IMR-90 (cell line): Measurements from ENCODE around the gene PRSS12. TPM values are rescaled to one million over a fixed set of nuclear protein-coding genes. Genes with fewer than 3 reads are reported as not detected.
"Not testable (repeated sequence)": the region's sequence is repeated elsewhere in the genome, so short reads cannot be mapped to it uniquely, and the experiment has no call there.

ENCODE experiments used
- ATAC-seq: fragments of 200-7000 bp; cut with Tn5 transposase; 2 replicates; pipeline ENCODE4 v1.9.1; 2020; ENCODE audit warnings: low read depth, mild to moderate bottlenecking, moderate library complexity
- BruUV-seq: library from RNA; stranded (reverse); fragments of 400-500 nt; replicated peaks from 2 replicates; lab custom pipeline; 2021; lab: Mats Ljungman, UMichigan
- CTCF ChIA-PET: fragments of 300-600 bp; formaldehyde crosslinking; extraction: SDS; loops from one replicate; lab custom pipeline; 2021; ENCODE audit warnings: antibody characterized with exemption; lab: Yijun Ruan, JAX
- POLR2A ChIA-PET: fragments of 300-600 bp; sonication (Branson Sonifier 250); formaldehyde crosslinking; loops from one replicate; lab custom pipeline; 2022; ENCODE audit warnings: antibody characterized with exemption; ENCODE audit not compliant: unreplicated experiment; lab: Charles Lee
- DNase-seq: peaks from one replicate; pipeline ENCODE4 v3.0.0; 2013
- H2AFZ ChIP-seq: replicated peaks from 2 replicates; pipeline ENCODE3; 2013; ENCODE audit warnings: low read length, mild to moderate bottlenecking; ENCODE audit not compliant: poor library complexity
- H2AK5ac ChIP-seq: 2 replicates; pipeline ENCODE4 v1.6.1; 2013; ENCODE audit warnings: low read depth, low read length, inconsistent platforms
- H2AK9ac ChIP-seq: replicated peaks from 2 replicates; pipeline ENCODE3; 2013; ENCODE audit warnings: mild to moderate bottlenecking, low read depth, low read length, moderate library complexity; ENCODE audit not compliant: poor library complexity
- H2BK120ac ChIP-seq: 2 replicates; pipeline ENCODE4 v1.6.1; 2013; ENCODE audit warnings: low read depth, low read length, inconsistent platforms
- H2BK15ac ChIP-seq: 3 replicates; pipeline ENCODE4 v1.6.1; 2013; ENCODE audit warnings: low read depth, low read length, inconsistent platforms
- H2BK20ac ChIP-seq: 2 replicates; pipeline ENCODE4 v1.6.1; 2013; ENCODE audit warnings: low read depth, mild to moderate bottlenecking, inconsistent platforms, low read length, moderate library complexity
- H2BK5ac ChIP-seq: 2 replicates; pipeline ENCODE4 v1.6.1; 2013; ENCODE audit warnings: mild to moderate bottlenecking, low read depth, low read length, inconsistent platforms; ENCODE audit not compliant: poor library complexity, severe bottlenecking
- H3K14ac ChIP-seq: replicated peaks from 2 replicates; pipeline ENCODE4 v1.6.1; 2013; ENCODE audit warnings: low read depth, low read length, inconsistent platforms
- H3K18ac ChIP-seq: 2 replicates; pipeline ENCODE4 v1.6.1; 2013; ENCODE audit warnings: low read depth, low read length, control low read depth
- H3K23ac ChIP-seq: 2 replicates; pipeline ENCODE4 v1.6.1; 2013; ENCODE audit warnings: low read depth, low read length, inconsistent platforms
- H3K27ac ChIP-seq: 2 replicates; pipeline ENCODE4 v1.5.1; 2013; ENCODE audit warnings: mild to moderate bottlenecking, control low read depth, low read length; ENCODE audit not compliant: insufficient read depth
- H3K27me3 ChIP-seq: 2 replicates; pipeline ENCODE4 v1.6.1; 2013; ENCODE audit warnings: low read length; ENCODE audit not compliant: control insufficient read depth, insufficient read depth
- H3K36me3 ChIP-seq: 2 replicates; pipeline ENCODE4 v1.6.1; 2013; ENCODE audit warnings: low read length, mixed read lengths; ENCODE audit not compliant: control insufficient read depth, insufficient read depth
- H3K4ac ChIP-seq: 2 replicates; pipeline ENCODE4 v1.6.1; 2013; ENCODE audit warnings: low read depth, low read length, inconsistent platforms
- H3K4me1 ChIP-seq: 2 replicates; pipeline ENCODE4 v1.6.1; 2013; ENCODE audit warnings: low read length, mixed read lengths; ENCODE audit not compliant: control insufficient read depth, insufficient read depth
- H3K4me2 ChIP-seq: 2 replicates; pipeline ENCODE4 v1.6.1; 2013; ENCODE audit warnings: low read depth, mild to moderate bottlenecking, control low read depth, low read length, moderate library complexity
- H3K4me3 ChIP-seq: 2 replicates; pipeline ENCODE4 v1.5.1; 2013; ENCODE audit warnings: low read depth, mild to moderate bottlenecking, control low read depth, low read length, moderate library complexity; ENCODE audit not compliant: insufficient read depth
- H3K56ac ChIP-seq: 2 replicates; pipeline ENCODE4 v1.6.1; 2013; ENCODE audit warnings: low read length, inconsistent platforms; ENCODE audit not compliant: insufficient read depth; ENCODE audit errors: extremely low read depth
- H3K79me1 ChIP-seq, 2 experiments: 2 replicates each; pipeline ENCODE4 v1.6.1; 2013; ENCODE audit warnings: low read length in 2 of 2, inconsistent platforms in 1 of 2, low read depth in 1 of 2
- H3K9ac ChIP-seq: 2 replicates; pipeline ENCODE4 v1.6.1; 2013; ENCODE audit warnings: low read depth, low read length, control low read depth
- H3K9me1 ChIP-seq: 2 replicates; pipeline ENCODE4 v1.6.1; 2013; ENCODE audit warnings: low read length, inconsistent platforms; ENCODE audit not compliant: insufficient read depth
- H3K9me3 ChIP-seq: 2 replicates; pipeline ENCODE4 v1.6.1; 2013; ENCODE audit warnings: low read length; ENCODE audit not compliant: control insufficient read depth, insufficient read depth
- H4K20me1 ChIP-seq: 2 replicates; pipeline ENCODE4 v1.6.1; 2013; ENCODE audit warnings: low read length, inconsistent platforms; ENCODE audit not compliant: insufficient read depth
- H4K5ac ChIP-seq: 2 replicates; pipeline ENCODE4 v1.6.1; 2013; ENCODE audit warnings: mild to moderate bottlenecking, low read depth, low read length, control low read depth
- H4K8ac ChIP-seq, 2 experiments: 2 replicates each; pipeline ENCODE4 v1.6.1; 2013; ENCODE audit warnings: low read depth in 2 of 2, low read length in 2 of 2, control low read depth in 1 of 2, inconsistent platforms in 1 of 2
- H4K91ac ChIP-seq: 2 replicates; pipeline ENCODE4 v1.6.1; 2013; ENCODE audit warnings: low read depth, low read length, inconsistent platforms; ENCODE audit not compliant: insufficient read depth
- CEBPB ChIP-seq: IDR thresholded peaks from 2 replicates; pipeline ENCODE4 v1.6.1; 2012; ENCODE audit warnings: low read depth, low read length, improper control_type of control experiment
- MAFK ChIP-seq: IDR thresholded peaks from 2 replicates; pipeline ENCODE4 v1.6.1; 2012; ENCODE audit warnings: low read depth, low read length, improper control_type of control experiment
- RAD21 ChIP-seq: IDR thresholded peaks from 2 replicates; pipeline ENCODE4 v1.6.1; 2012; ENCODE audit warnings: low read length, improper control_type of control experiment
- SMC3 ChIP-seq: fragments of 150-350 bp; IDR thresholded peaks from 2 replicates; pipeline ENCODE4 v1.6.1; 2016; ENCODE audit warnings: low read depth, mild to moderate bottlenecking, antibody characterized with exemption, low read length, moderate library complexity
- WGBS, 2 experiments: methylation state at CpG; one replicate each; pipeline versions ENCODE4 v1.1.5 to v1.1.7; 2013; ENCODE audit warnings: missing lambda C conversion rate in 2 of 2; ENCODE audit not compliant: insufficient read length in 1 of 2; ENCODE audit errors: extremely low coverage in 2 of 2; 5-methylcytosine and 5-hydroxymethylcytosine counted together
- dilution Hi-C: fragments of 300-500 bp; cut with HindIII; formaldehyde crosslinking; loops from one replicate; pipeline ENCODE4 v1.14.3; 2018; ENCODE audit warnings: low sequenced_read_pairs; ENCODE audit not compliant: unreplicated experiment
- in situ Hi-C: fragments of 300-500 bp; cut with MboI; formaldehyde crosslinking; loops from 3 replicates; pipeline ENCODE4 v1.14.3; 2019; ENCODE audit warnings: low sequenced_read_pairs, inconsistent platforms, mixed read lengths
- intact Hi-C: fragments of 100-400 bp; cut with micrococcal nuclease; formaldehyde crosslinking; loops from 2 replicates; pipeline ENCODE4 v1.10.0; 2022
- polyA plus RNA-seq, 3 experiments: library from polyadenylated mRNA; depleted of rRNA; stranded (reverse); fragments of >200 nt; gene quantifications; 2 replicates each; pipeline ENCODE4 v1.2.3, GENCODE V29; 2012; ENCODE audit warnings: low replicate concordance in 1 of 3
- total RNA-seq: library from RNA; depleted of rRNA; stranded (reverse); fragments of >200 nt; gene quantifications from 2 replicates; pipeline ENCODE4 v1.2.3, GENCODE V29; 2012
- TF ChIP-seq, protein P1 (sequence below): fragments of 150-350 bp; IDR thresholded peaks from 2 replicates; pipeline ENCODE4 v1.6.1; 2017; ENCODE audit warnings: mild to moderate bottlenecking, antibody characterized with exemption, low read length, low read depth
- TF ChIP-seq, protein P2 (sequence below): fragments of 150-350 bp; IDR thresholded peaks from 2 replicates; pipeline ENCODE4 v1.6.1; 2016; ENCODE audit warnings: low read depth, mild to moderate bottlenecking, low read length, moderate library complexity, borderline replicate concordance

PRSS12 gene
- total and polyA plus RNA-seq, 2 of the 4 experiments (the other 2 are of a cell fraction), result 51.1 to 71.5 TPM

DNA sequence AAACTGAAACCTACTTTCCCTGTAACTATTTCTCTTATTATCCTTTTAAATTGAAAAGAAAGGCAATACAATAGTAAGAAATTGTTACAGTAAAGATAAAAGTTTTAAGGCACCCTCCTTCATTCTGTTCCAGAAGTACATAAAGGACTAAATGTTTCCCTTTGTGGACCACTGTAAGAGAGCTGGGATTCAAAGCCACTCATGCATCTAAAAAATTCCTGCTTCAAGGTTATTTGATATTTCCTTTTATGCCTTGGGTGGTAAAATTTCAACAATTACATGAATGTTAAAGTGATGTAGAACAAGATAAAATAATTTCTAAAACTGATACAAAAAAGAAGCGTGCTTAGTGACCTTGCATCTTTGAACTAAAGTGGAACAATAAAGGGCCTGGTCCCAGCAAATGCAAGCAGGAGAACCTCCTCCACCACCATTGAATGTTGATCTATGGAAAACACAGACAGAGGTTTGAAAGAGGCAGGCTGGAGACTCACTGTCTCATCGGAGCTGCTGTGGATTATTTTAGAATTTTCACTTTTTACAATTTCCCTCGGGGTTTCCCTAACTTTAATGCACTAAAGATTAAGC, 42.3 kb upstream of the PRSS12 start:
- H3K9ac ChIP-seq, result no peak overlapping the region
- H3K27ac ChIP-seq, result peak overlapping the region; percentile 25; the same call in 1 of the 2 replicates
- no peak overlapping the region for H3K4ac ChIP-seq
- no CpG with 5 or more reads among the region's 3 CpGs for WGBS, 2 experiments
- intact Hi-C loops, result no loop called here
- ATAC-seq, result no peak
- H4K5ac ChIP-seq, result peak overlapping the region; percentile 86
- no peak for DNase-seq
- no peak overlapping the region for H3K14ac ChIP-seq
- no peak overlapping the region for H2AK5ac ChIP-seq
- H3K27me3 ChIP-seq, result no peaks in the 10 kb centered on the region
- H3K9me3 ChIP-seq, result no peaks in the 10 kb centered on the region
- no peak overlapping the region for H3K4me3 ChIP-seq
- TF ChIP-seq MAFK, result no peak
- no peak for TF ChIP-seq RAD21
- TF ChIP-seq, protein P1, sequence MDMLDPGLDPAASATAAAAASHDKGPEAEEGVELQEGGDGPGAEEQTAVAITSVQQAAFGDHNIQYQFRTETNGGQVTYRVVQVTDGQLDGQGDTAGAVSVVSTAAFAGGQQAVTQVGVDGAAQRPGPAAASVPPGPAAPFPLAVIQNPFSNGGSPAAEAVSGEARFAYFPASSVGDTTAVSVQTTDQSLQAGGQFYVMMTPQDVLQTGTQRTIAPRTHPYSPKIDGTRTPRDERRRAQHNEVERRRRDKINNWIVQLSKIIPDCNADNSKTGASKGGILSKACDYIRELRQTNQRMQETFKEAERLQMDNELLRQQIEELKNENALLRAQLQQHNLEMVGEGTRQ, result no peak
- TF ChIP-seq CEBPB, result no peak
- TF ChIP-seq, protein P2, sequence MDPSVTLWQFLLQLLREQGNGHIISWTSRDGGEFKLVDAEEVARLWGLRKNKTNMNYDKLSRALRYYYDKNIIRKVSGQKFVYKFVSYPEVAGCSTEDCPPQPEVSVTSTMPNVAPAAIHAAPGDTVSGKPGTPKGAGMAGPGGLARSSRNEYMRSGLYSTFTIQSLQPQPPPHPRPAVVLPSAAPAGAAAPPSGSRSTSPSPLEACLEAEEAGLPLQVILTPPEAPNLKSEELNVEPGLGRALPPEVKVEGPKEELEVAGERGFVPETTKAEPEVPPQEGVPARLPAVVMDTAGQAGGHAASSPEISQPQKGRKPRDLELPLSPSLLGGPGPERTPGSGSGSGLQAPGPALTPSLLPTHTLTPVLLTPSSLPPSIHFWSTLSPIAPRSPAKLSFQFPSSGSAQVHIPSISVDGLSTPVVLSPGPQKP, result no peak
- TF ChIP-seq SMC3, result no peak
- H2AFZ ChIP-seq, result no peak overlapping the region
- ChIA-PET POLR2A (no interaction called here), CTCF (no interaction called here)
- peaks cover 14% of the 10 kb centered on the region for H3K4me1 ChIP-seq
- no peak overlapping the region for H3K23ac ChIP-seq
- peak overlapping the region; percentile 1 for H2BK5ac ChIP-seq
- dilution Hi-C loops, result no loop called here
- H3K9me1 ChIP-seq, result no peaks in the 10 kb centered on the region
- H2BK120ac ChIP-seq, result peak overlapping the region; percentile 13; the same call in 1 of the 2 replicates
- H4K91ac ChIP-seq, result no peak overlapping the region
- no peak overlapping the region for H2BK20ac ChIP-seq
- H3K56ac ChIP-seq, result no peak overlapping the region
- H2AK9ac ChIP-seq, result no peak overlapping the region
- peak overlapping the region in 1 of 2 experiments; percentile 1; a peak in 1 of 4 replicates for H4K8ac ChIP-seq
- H3K4me2 ChIP-seq, result peak overlapping the region; percentile 49; the same call in 1 of the 2 replicates
- H4K20me1 ChIP-seq, result no peaks in the 10 kb centered on the region
- H3K36me3 ChIP-seq, result no peaks in the 10 kb centered on the region
- peak overlapping the region; percentile 87 for H3K18ac ChIP-seq
- no TSS peak for BruUV-seq
- H3K79me1 ChIP-seq, result no peaks in the 10 kb centered on the region
- H2BK15ac ChIP-seq, result 0 out of 3 replicates have a peak overlapping the region, but pooled peaks have one; percentile 29
- in situ Hi-C loops, result no loop called here

DNA sequence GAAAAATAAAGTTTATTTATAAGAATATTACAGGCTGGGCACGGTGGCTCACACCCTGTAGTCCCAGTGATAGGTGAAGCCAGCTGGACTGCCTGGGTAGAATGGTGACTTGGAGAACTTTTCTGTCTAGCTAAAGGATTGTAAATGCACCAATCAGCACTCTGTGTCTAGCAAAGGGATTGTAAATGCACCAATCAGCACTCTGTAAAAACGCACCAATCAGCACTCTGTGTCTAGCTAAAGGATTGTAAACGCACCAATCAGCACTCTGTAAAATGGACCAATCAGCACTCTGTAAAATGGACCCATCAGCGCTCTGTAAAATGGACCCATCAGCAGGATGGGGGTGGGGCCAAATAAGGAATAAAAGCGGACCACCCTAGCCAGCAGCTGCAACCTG, 39.7 kb upstream of the PRSS12 start:
- H3K4ac ChIP-seq, H3K23ac ChIP-seq, H4K8ac ChIP-seq, H3K36me3 ChIP-seq, H3K14ac ChIP-seq, H3K9me3 ChIP-seq, H2BK15ac ChIP-seq, H2BK120ac ChIP-seq, H2AFZ ChIP-seq, dilution Hi-C loops, ATAC-seq, in situ Hi-C loops, H4K91ac ChIP-seq, H2AK5ac ChIP-seq, H3K9ac ChIP-seq, H3K27ac ChIP-seq, H3K27me3 ChIP-seq, H3K18ac ChIP-seq, H3K79me1 ChIP-seq, H3K4me2 ChIP-seq, H3K9me1 ChIP-seq, H4K20me1 ChIP-seq, POLR2A ChIA-PET, H3K56ac ChIP-seq, BruUV-seq, CTCF ChIA-PET, intact Hi-C loops, H3K4me3 ChIP-seq, H2BK20ac ChIP-seq, DNase-seq, H2BK5ac ChIP-seq, H2AK9ac ChIP-seq, H4K5ac ChIP-seq: not testable (repeated sequence)
- WGBS, 2 experiments, result 100% methylated on average over 2 of the region's 5 CpGs; no CpG with 5 or more reads in 1 of the 2 experiments
- H3K4me1 ChIP-seq, result peaks cover 11% of the 10 kb centered on the region
